Neural progenitor cell (in vitro differentiated cells): ENCODE results near the gene LRRC49. TPM values are rescaled to one million over a fixed set of nuclear protein-coding genes. Genes with fewer than 3 reads are reported as not detected.

Source experiments
- DNase-seq: peaks from one replicate; pipeline ENCODE4 v3.0.0-alpha.2; 2016; ENCODE audit warnings: low spot score
- H2AFZ ChIP-seq: fragments of 200-600 bp; sonication (generic); replicated peaks from 2 replicates; pipeline ENCODE4 v1.6.1; 2016; ENCODE audit warnings: antibody characterized with exemption
- H3F3A ChIP-seq: fragments of 200-600 bp; sonication (generic); 2 replicates; pipeline ENCODE4 v1.6.1; 2016; ENCODE audit warnings: antibody characterized with exemption, low read depth
- H3K27ac ChIP-seq: fragments of 200-600 bp; sonication (generic); 2 replicates; pipeline ENCODE4 v1.5.1; 2016; ENCODE audit warnings: mild to moderate bottlenecking
- H3K27me3 ChIP-seq: fragments of 200-600 bp; sonication (generic); 2 replicates; pipeline ENCODE4 v1.6.1; 2016; ENCODE audit warnings: mild to moderate bottlenecking, moderate library complexity
- H3K36me3 ChIP-seq: fragments of 200-600 bp; sonication (generic); 2 replicates; pipeline ENCODE4 v1.5.1; 2016
- H3K4me1 ChIP-seq: fragments of 200-600 bp; sonication (generic); 2 replicates; pipeline ENCODE4 v1.6.1; 2016; ENCODE audit warnings: mixed run types
- H3K4me2 ChIP-seq: fragments of 200-600 bp; sonication (generic); 2 replicates; pipeline ENCODE4 v1.6.1; 2016
- H3K4me3 ChIP-seq: fragments of 200-600 bp; sonication (generic); 2 replicates; pipeline ENCODE4 v1.5.1; 2016
- H3K79me2 ChIP-seq: fragments of 200-600 bp; sonication (generic); 2 replicates; pipeline ENCODE4 v1.6.1; 2016; ENCODE audit warnings: low read depth
- H3K9ac ChIP-seq: fragments of 200-600 bp; sonication (generic); 2 replicates; pipeline ENCODE4 v1.6.1; 2016
- H3K9me3 ChIP-seq: fragments of 200-600 bp; sonication (generic); 2 replicates; pipeline ENCODE4 v1.5.1; 2016; ENCODE audit warnings: low read depth
- H4K20me1 ChIP-seq: fragments of 200-600 bp; sonication (generic); 2 replicates; pipeline ENCODE4 v1.6.1; 2016; ENCODE audit warnings: low read depth
- H3K27ac Mint-ChIP-seq: 3 replicates; pipeline ENCODE4 v1.8.0; 2021; ENCODE audit warnings: mixed read lengths
- H3K27me3 Mint-ChIP-seq: 2 replicates; pipeline ENCODE4 v1.8.0; 2022; ENCODE audit warnings: low read depth, mild to moderate bottlenecking, inconsistent platforms, moderate library complexity, mixed read lengths; ENCODE audit not compliant: insufficient read depth
- H3K36me3 Mint-ChIP-seq: 3 replicates; pipeline ENCODE4 v1.8.0; 2021; ENCODE audit warnings: mixed read lengths
- H3K4me1 Mint-ChIP-seq: 3 replicates; pipeline ENCODE4 v1.8.0; 2021; ENCODE audit warnings: mixed read lengths
- H3K4me3 Mint-ChIP-seq: 3 replicates; pipeline ENCODE4 v1.8.0; 2021; ENCODE audit warnings: mild to moderate bottlenecking, moderate library complexity, mixed read lengths
- H3K9me3 Mint-ChIP-seq: 3 replicates; pipeline ENCODE4 v1.8.0; 2020; ENCODE audit warnings: mixed read lengths
- EZH2 ChIP-seq: fragments of 200-600 bp; sonication (generic); IDR thresholded peaks from 2 replicates; pipeline ENCODE4 v1.6.1; 2017; ENCODE audit warnings: antibody characterized with exemption, mild to moderate bottlenecking, moderate library complexity
- EZH2phosphoT487 ChIP-seq: fragments of 200-600 bp; sonication (generic); IDR thresholded peaks from 2 replicates; pipeline ENCODE4 v1.6.1; 2017; ENCODE audit warnings: antibody characterized with exemption
- total RNA-seq: library from RNA; depleted of rRNA; stranded (reverse); fragments of >200 nt; gene quantifications from 2 replicates; pipeline ENCODE4 v1.2.3, GENCODE V29; 2015; ENCODE audit warnings: low replicate concordance
- TF ChIP-seq, protein P1 (sequence below): fragments of 200-600 bp; sonication (generic); IDR thresholded peaks from 2 replicates; pipeline ENCODE4 v1.5.1; 2017; ENCODE audit warnings: antibody characterized with exemption, mild to moderate bottlenecking

Gene LRRC49
- total RNA-seq, 1 donor from 2014 or later = 62.4 TPM

DNA sequence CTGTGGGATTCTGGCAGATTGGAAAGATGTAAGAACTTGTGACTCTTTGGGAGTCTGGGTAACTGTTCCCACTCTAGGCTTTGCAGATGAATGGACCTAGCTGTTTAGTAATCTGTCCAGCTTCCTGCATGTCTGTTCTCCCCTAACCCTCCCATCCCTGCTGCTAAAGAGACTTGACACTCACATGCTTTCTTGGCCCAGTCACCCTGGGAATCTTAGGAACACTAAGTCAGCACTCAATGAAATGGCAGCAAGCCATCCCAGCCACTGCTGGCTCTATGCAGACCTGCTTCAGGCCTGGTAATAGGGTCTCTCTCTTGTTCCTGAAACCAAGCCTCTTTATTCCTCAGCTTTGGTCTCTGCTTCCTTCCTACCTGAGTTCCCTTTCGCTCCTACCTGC, 158.9 kb downstream of the LRRC49 start:
- no peak overlapping the region for H3K27ac Mint-ChIP-seq

DNA sequence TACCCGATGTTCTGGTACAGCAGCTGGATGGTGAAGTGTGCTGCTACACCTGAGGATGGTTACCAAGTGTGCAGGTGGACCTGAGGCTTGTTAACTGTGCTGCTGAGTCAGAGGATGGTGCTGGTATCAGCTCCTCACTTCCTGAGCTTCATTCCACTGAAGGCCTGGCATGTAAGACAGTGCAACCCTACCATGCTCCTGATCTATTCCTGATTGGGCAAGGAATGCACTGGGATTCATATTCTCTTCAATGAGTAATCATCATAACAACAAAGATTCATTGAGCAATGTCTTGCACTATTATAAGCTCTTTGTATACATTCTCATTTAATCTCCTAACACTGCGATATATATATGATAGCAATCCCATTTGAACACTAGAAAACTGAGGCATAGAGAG, 159.7 kb downstream of the LRRC49 start:
- Mint-ChIP-seq H3K4me1 (peaks cover 3% of the 10 kb centered on the region), H3K27ac (no peak overlapping the region), H3K27me3 (no peaks in the 10 kb centered on the region), H3K4me3 (no peak overlapping the region), H3K9me3 (no peaks in the 10 kb centered on the region), H3K36me3 (peaks cover 11% of the 10 kb centered on the region)
- no peak for DNase-seq
- H3F3A ChIP-seq = no peaks in the 10 kb centered on the region
- no peaks in the 10 kb centered on the region for H3K4me1 ChIP-seq
- H3K9ac ChIP-seq = no peak overlapping the region
- no peaks in the 10 kb centered on the region for H4K20me1 ChIP-seq
- H3K79me2 ChIP-seq = no peaks in the 10 kb centered on the region
- no peak overlapping the region for H2AFZ ChIP-seq
- no peak overlapping the region for H3K27ac ChIP-seq
- H3K4me2 ChIP-seq = no peak overlapping the region
- no peaks in the 10 kb centered on the region for H3K36me3 ChIP-seq
- no peaks in the 10 kb centered on the region for H3K27me3 ChIP-seq
- H3K9me3 ChIP-seq = no peaks in the 10 kb centered on the region
- TF ChIP-seq, protein P1, sequence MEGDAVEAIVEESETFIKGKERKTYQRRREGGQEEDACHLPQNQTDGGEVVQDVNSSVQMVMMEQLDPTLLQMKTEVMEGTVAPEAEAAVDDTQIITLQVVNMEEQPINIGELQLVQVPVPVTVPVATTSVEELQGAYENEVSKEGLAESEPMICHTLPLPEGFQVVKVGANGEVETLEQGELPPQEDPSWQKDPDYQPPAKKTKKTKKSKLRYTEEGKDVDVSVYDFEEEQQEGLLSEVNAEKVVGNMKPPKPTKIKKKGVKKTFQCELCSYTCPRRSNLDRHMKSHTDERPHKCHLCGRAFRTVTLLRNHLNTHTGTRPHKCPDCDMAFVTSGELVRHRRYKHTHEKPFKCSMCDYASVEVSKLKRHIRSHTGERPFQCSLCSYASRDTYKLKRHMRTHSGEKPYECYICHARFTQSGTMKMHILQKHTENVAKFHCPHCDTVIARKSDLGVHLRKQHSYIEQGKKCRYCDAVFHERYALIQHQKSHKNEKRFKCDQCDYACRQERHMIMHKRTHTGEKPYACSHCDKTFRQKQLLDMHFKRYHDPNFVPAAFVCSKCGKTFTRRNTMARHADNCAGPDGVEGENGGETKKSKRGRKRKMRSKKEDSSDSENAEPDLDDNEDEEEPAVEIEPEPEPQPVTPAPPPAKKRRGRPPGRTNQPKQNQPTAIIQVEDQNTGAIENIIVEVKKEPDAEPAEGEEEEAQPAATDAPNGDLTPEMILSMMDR = no peak
- no peak for TF ChIP-seq EZH2
- TF ChIP-seq EZH2phosphoT487 = no peak
- no peak overlapping the region for H3K4me3 ChIP-seq

More for the DNA sequence above, 158.9 kb downstream of the LRRC49 start:
- TF ChIP-seq, protein P1 = no peak
- TF ChIP-seq EZH2 (no peak), EZH2phosphoT487 (no peak)
- H3K79me2 ChIP-seq = no peaks in the 10 kb centered on the region
- no peak overlapping the region for H3K4me2 ChIP-seq
- no peaks in the 10 kb centered on the region for H3K27me3 ChIP-seq
- H3K36me3 ChIP-seq = no peaks in the 10 kb centered on the region
- H3K4me3 ChIP-seq = no peak overlapping the region
- H3K27me3 Mint-ChIP-seq = no peaks in the 10 kb centered on the region
- no peak overlapping the region for H2AFZ ChIP-seq
- H3K4me1 Mint-ChIP-seq = peaks cover 3% of the 10 kb centered on the region
- no peak overlapping the region for H3K9ac ChIP-seq
- DNase-seq = no peak
- H3K9me3 ChIP-seq = no peaks in the 10 kb centered on the region
- H3F3A ChIP-seq = no peaks in the 10 kb centered on the region
- no peak overlapping the region for H3K4me3 Mint-ChIP-seq
- H4K20me1 ChIP-seq = no peaks in the 10 kb centered on the region
- peaks cover 11% of the 10 kb centered on the region for H3K36me3 Mint-ChIP-seq
- no peaks in the 10 kb centered on the region for H3K4me1 ChIP-seq
- no peak overlapping the region for H3K27ac ChIP-seq
- H3K9me3 Mint-ChIP-seq = no peaks in the 10 kb centered on the region

GRCh38 chr15:71054286-71054952, 161.8 kb downstream of the LRRC49 start:
- Histone ChIP-seq H3K4me2 (no peak overlapping the region), H3K27me3 (no peaks in the 10 kb centered on the region), H4K20me1 (no peaks in the 10 kb centered on the region), H3K27ac (no peak overlapping the region), H3K9ac (no peak overlapping the region), H3K4me1 (no peaks in the 10 kb centered on the region), H3K4me3 (no peak overlapping the region), H3K36me3 (no peaks in the 10 kb centered on the region), H3K9me3 (no peaks in the 10 kb centered on the region), H3K79me2 (no peaks in the 10 kb centered on the region), H2AFZ (no peak overlapping the region), H3F3A (no peaks in the 10 kb centered on the region)
- H3K36me3 Mint-ChIP-seq = peaks cover 11% of the 10 kb centered on the region
- no peak overlapping the region for H3K4me3 Mint-ChIP-seq
- no peaks in the 10 kb centered on the region for H3K9me3 Mint-ChIP-seq
- TF ChIP-seq EZH2phosphoT487 = no peak
- TF ChIP-seq EZH2 = no peak
- TF ChIP-seq, protein P1 = no peak
- no peak overlapping the region for H3K27ac Mint-ChIP-seq
- no peak for DNase-seq
- H3K27me3 Mint-ChIP-seq = no peaks in the 10 kb centered on the region
- peaks cover 3% of the 10 kb centered on the region for H3K4me1 Mint-ChIP-seq
